Neural progenitor cell (in vitro differentiated cells): ENCODE data around the gene SMCHD1.

Experiments used
- CTCF ChIP-seq: fragments of 200-600 bp; sonication (generic); IDR thresholded peaks from 2 replicates; pipeline ENCODE4 v1.5.1; 2017; ENCODE audit warnings: antibody characterized with exemption, mild to moderate bottlenecking
- EZH2 ChIP-seq: fragments of 200-600 bp; sonication (generic); IDR thresholded peaks from 2 replicates; pipeline ENCODE4 v1.6.1; 2017; ENCODE audit warnings: antibody characterized with exemption, mild to moderate bottlenecking, moderate library complexity

DNA sequence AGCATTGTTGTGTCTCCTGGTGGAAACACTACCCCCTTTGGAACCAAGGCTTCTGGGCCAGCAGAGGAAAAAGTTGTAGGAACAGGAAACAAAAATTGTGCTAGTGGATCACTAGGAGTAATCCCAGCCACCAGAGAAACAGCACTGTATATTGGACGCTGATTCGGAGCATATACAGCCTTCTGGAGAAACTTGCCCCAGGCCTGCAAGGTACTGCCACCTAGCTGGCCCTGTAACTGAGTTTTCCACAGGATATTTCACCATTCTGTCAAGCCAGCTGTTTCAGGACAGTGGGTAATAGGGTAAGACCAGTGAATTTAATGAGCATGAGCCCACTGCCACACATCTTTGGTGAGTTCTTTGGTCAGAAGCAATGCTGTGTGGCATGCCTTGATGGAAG is 166.2 kb downstream of the SMCHD1 start:
- TF ChIP-seq CTCF (no peak), EZH2 (no peak)
